GM23248 (cell line): ENCODE results near the gene FAM13C. TPM values are rescaled to one million over a fixed set of nuclear protein-coding genes. Genes with fewer than 3 reads are reported as not detected.

Source experiments
- DNase-seq: peaks from one replicate; pipeline ENCODE4 v3.0.0-alpha.2; 2015
- H2AFZ ChIP-seq: fragments of 200-600 bp; sonication (generic); 2 replicates; pipeline ENCODE4 v1.6.1; 2016; ENCODE audit warnings: antibody characterized with exemption
- H3F3A ChIP-seq: fragments of 200-600 bp; sonication (generic); 2 replicates; pipeline ENCODE4 v1.6.1; 2016; ENCODE audit warnings: mild to moderate bottlenecking, antibody characterized with exemption, mixed run types; ENCODE audit not compliant: insufficient read depth
- H3K27ac ChIP-seq: fragments of 200-600 bp; sonication (generic); 2 replicates; pipeline ENCODE4 v1.5.1; 2016; ENCODE audit warnings: mild to moderate bottlenecking
- H3K27me3 ChIP-seq: fragments of 200-600 bp; sonication (generic); replicated peaks from 2 replicates; pipeline ENCODE4 v1.6.1; 2016; ENCODE audit warnings: mild to moderate bottlenecking; ENCODE audit not compliant: insufficient read depth
- H3K36me3 ChIP-seq: fragments of 200-600 bp; sonication (generic); 2 replicates; pipeline ENCODE4 v1.6.1; 2016; ENCODE audit warnings: low read depth, mild to moderate bottlenecking
- H3K4me1 ChIP-seq: fragments of 200-600 bp; sonication (generic); 2 replicates; pipeline ENCODE4 v1.6.1; 2016; ENCODE audit warnings: mild to moderate bottlenecking; ENCODE audit not compliant: insufficient read depth
- H3K4me2 ChIP-seq: fragments of 200-600 bp; sonication (generic); one replicate; pipeline ENCODE4 v1.6.1; 2016; ENCODE audit warnings: mild to moderate bottlenecking; ENCODE audit not compliant: unreplicated experiment
- H3K4me3 ChIP-seq: fragments of 200-600 bp; sonication (generic); 2 replicates; pipeline ENCODE4 v1.5.1; 2016; ENCODE audit warnings: mild to moderate bottlenecking
- H3K79me2 ChIP-seq: fragments of 200-600 bp; sonication (generic); 2 replicates; pipeline ENCODE4 v1.6.1; 2016; ENCODE audit warnings: mild to moderate bottlenecking; ENCODE audit not compliant: insufficient read depth
- H3K9ac ChIP-seq: fragments of 200-600 bp; sonication (generic); 2 replicates; pipeline ENCODE4 v1.6.1; 2016; ENCODE audit warnings: mild to moderate bottlenecking
- H3K9me2 ChIP-seq: fragments of 200-600 bp; sonication (generic); 2 replicates; pipeline ENCODE4 v1.6.1; 2016; ENCODE audit warnings: mixed run types, mild to moderate bottlenecking, moderate library complexity; ENCODE audit not compliant: insufficient read depth
- H3K9me3 ChIP-seq: fragments of 200-600 bp; sonication (generic); one replicate; pipeline ENCODE4 v1.6.1; 2017; ENCODE audit warnings: low read depth
- H4K20me1 ChIP-seq: fragments of 200-600 bp; sonication (generic); 2 replicates; pipeline ENCODE4 v1.6.0; 2016; ENCODE audit not compliant: insufficient read depth
- EZH2 ChIP-seq: fragments of 200-600 bp; sonication (generic); IDR thresholded peaks from 2 replicates; pipeline ENCODE4 v1.6.1; 2018; ENCODE audit warnings: antibody characterized with exemption, mild to moderate bottlenecking; ENCODE audit not compliant: insufficient read depth, poor library complexity, severe bottlenecking
- EZH2phosphoT487 ChIP-seq: fragments of 200-600 bp; sonication (generic); IDR thresholded peaks from 2 replicates; pipeline ENCODE4 v1.6.1; 2018; ENCODE audit warnings: antibody characterized with exemption, moderate library complexity, mild to moderate bottlenecking, low read depth; ENCODE audit not compliant: insufficient read depth
- WGBS, 2 experiments: methylation state at CpG; one replicate each; pipeline ENCODE4 v1.1.6; 2015 to 2017; ENCODE audit warnings: low lambda C conversion rate in 2 of 2, low coverage in 1 of 2; ENCODE audit errors: missing lambda C conversion rate in 2 of 2; 5-methylcytosine and 5-hydroxymethylcytosine counted together
- in situ Hi-C: fragments of 300-500 bp; cut with MboI; formaldehyde crosslinking; loops from 2 replicates; pipeline ENCODE4 v1.15.0; 2020
- polyA plus RNA-seq: library from polyadenylated mRNA; unstranded; fragments of >200 nt; fragmentation: Nextera tagmentation; extraction: Ambion mirVana; gene quantifications from 2 replicates; pipeline ENCODE4 v1.2.1, GENCODE V29; 2016
- total RNA-seq: library from RNA; depleted of rRNA; stranded (reverse); fragments of >200 nt; shearing (Covaris generic); gene quantifications from 2 replicates; pipeline ENCODE4 v1.2.3, GENCODE V29; 2014

Gene FAM13C
- total and polyA plus RNA-seq, 2 experiments from 2014 or later = 0.54 to 0.56 TPM

DNA sequence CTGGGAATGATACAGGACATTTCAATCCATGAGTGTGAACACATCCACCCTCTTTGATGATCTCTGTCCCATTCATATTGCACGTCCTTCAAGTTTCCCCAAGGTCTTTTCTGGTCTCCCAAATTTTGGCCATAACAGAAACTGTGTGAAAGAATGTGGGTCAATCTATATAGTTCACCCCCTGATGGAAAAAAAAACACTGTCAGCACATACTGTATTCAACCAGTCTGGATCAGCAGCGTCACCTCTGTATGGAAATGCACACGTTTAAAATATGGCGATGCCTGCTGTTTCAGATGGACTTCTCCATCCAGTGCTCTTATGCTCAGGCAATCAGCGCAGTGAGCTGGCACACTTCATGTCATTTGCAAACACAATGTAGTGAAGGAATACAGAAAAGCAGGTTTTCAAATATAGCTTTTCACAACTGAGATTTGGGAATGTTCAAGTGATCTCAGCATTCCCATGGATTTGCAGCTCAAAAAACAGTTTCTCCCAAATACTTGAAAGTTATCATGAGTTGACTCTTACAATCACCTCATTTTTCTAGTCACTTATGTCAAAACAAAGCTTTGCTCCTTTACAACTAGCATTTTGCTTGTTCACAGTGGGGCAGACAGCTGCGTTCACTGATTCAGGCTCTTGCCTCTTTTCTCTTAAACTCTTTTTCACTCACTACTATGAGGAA is 61.1 kb downstream of the FAM13C start:
- in situ Hi-C loops = no loop called here
- Histone ChIP-seq H4K20me1 (no peaks in the 10 kb centered on the region), H3K27me3 (no peaks in the 10 kb centered on the region), H3K9ac (no peak overlapping the region), H3K79me2 (no peaks in the 10 kb centered on the region), H3K9me2 (no peaks in the 10 kb centered on the region), H3F3A (no peaks in the 10 kb centered on the region), H3K4me3 (no peak overlapping the region), H3K27ac (no peak overlapping the region), H3K4me1 (no peaks in the 10 kb centered on the region), H3K4me2 (no peak overlapping the region), H3K9me3 (no peaks in the 10 kb centered on the region), H2AFZ (no peak overlapping the region), H3K36me3 (no peaks in the 10 kb centered on the region)
- 61 to 69% methylated on average over 6 of the region's 6 CpGs for WGBS, 2 experiments
- TF ChIP-seq EZH2 (no peak), EZH2phosphoT487 (no peak)
- no peak for DNase-seq

DNA sequence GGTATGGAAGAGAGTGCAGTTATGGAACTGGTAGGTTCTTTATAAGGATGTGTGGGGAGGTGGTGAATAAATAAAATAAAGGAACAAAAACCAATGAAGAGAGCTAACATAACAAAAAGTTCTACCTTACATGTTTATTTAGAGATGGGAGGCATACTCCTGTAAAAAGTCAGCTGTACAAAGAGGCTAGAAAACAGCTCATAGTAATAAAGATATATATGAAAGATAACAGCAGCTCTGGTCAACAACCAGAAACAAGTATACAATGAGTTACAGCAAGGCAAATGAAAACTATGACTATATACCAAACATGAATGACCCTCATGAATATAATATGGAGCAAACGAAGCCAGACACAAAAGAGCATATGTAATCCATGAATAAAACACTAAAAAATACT is 62.0 kb downstream of the FAM13C start:
- DNase-seq = no peak
- no peak overlapping the region for H3K4me3 ChIP-seq
- H3F3A ChIP-seq = no peaks in the 10 kb centered on the region
- H3K27ac ChIP-seq = no peak overlapping the region
- H3K36me3 ChIP-seq = no peaks in the 10 kb centered on the region
- H2AFZ ChIP-seq = no peak overlapping the region
- H3K79me2 ChIP-seq = no peaks in the 10 kb centered on the region
- H3K27me3 ChIP-seq = no peaks in the 10 kb centered on the region
- WGBS, 2 experiments = 11 to 14% methylated on average over 1 of the region's 1 CpG
- H3K4me1 ChIP-seq = no peaks in the 10 kb centered on the region
- H3K9me3 ChIP-seq = no peaks in the 10 kb centered on the region
- no peaks in the 10 kb centered on the region for H4K20me1 ChIP-seq
- H3K9ac ChIP-seq = no peak overlapping the region
- no peak overlapping the region for H3K4me2 ChIP-seq
- in situ Hi-C loops = no loop called here
- H3K9me2 ChIP-seq = no peaks in the 10 kb centered on the region
- TF ChIP-seq EZH2phosphoT487 (no peak), EZH2 (no peak)

DNA sequence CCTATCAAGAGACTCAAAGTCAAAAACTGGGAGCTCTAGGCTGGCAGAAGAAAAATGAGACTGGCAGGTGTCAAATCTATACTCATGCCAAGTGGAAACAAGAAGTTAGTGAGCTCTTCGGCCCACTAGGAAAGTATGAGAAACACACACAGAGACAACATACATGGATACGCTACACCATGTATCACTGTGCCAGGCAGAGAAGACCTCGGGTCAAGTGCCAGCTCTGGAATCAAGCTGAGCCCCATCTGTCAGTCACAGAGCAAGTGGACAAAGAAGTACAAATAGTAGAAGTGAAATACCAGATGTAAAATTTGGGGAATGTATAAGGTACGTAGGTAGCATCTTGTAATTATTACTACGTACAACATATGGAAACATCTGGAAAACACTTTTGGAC is 62.4 kb downstream of the FAM13C start:
- Histone ChIP-seq H3K27me3 (no peaks in the 10 kb centered on the region), H4K20me1 (no peaks in the 10 kb centered on the region), H3K4me3 (no peak overlapping the region), H3K4me2 (no peak overlapping the region), H2AFZ (no peak overlapping the region), H3K9ac (no peak overlapping the region), H3K9me2 (no peaks in the 10 kb centered on the region), H3K27ac (no peak overlapping the region), H3K79me2 (no peaks in the 10 kb centered on the region), H3K9me3 (no peaks in the 10 kb centered on the region), H3K36me3 (no peaks in the 10 kb centered on the region), H3K4me1 (no peaks in the 10 kb centered on the region), H3F3A (no peaks in the 10 kb centered on the region)
- in situ Hi-C loops = no loop called here
- 47 to 48% methylated on average over 5 of the region's 5 CpGs for WGBS, 2 experiments
- DNase-seq = no peak
- no peak for TF ChIP-seq EZH2phosphoT487
- no peak for TF ChIP-seq EZH2

DNA sequence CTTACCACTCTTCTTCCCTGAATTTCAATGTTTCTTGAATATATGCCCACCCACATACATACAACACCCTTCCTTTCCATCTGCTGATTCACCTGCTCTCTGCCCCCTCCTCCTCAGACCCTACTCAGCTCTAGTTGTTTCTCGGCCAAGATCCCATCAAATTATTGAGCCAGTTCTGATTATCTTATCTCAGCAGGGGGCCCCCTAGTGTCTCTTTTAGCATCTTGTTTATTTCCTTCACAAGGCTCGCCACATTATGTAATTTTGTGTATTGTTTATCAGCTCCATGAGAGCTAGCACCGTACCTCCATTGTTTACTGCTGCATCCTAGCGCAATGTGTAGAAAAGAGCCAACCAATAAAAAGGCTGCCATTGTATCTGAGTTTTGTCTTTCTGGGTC is 71.9 kb downstream of the FAM13C start:
- no peaks in the 10 kb centered on the region for H3K9me3 ChIP-seq
- H3K4me2 ChIP-seq = no peak overlapping the region
- H3K4me3 ChIP-seq = no peak overlapping the region
- no peak overlapping the region for H2AFZ ChIP-seq
- TF ChIP-seq EZH2phosphoT487 = no peak
- TF ChIP-seq EZH2 = no peak
- no peaks in the 10 kb centered on the region for H3F3A ChIP-seq
- WGBS, 2 experiments = 65% methylated on average over 4 of the region's 4 CpGs
- in situ Hi-C loops = no loop called here
- no peaks in the 10 kb centered on the region for H3K36me3 ChIP-seq
- H3K27me3 ChIP-seq = no peaks in the 10 kb centered on the region
- H3K9me2 ChIP-seq = no peaks in the 10 kb centered on the region
- H3K9ac ChIP-seq = no peak overlapping the region
- no peaks in the 10 kb centered on the region for H3K4me1 ChIP-seq
- no peak overlapping the region for H3K27ac ChIP-seq
- no peaks in the 10 kb centered on the region for H3K79me2 ChIP-seq
- H4K20me1 ChIP-seq = no peaks in the 10 kb centered on the region
- peak; percentile 18 for DNase-seq

DNA sequence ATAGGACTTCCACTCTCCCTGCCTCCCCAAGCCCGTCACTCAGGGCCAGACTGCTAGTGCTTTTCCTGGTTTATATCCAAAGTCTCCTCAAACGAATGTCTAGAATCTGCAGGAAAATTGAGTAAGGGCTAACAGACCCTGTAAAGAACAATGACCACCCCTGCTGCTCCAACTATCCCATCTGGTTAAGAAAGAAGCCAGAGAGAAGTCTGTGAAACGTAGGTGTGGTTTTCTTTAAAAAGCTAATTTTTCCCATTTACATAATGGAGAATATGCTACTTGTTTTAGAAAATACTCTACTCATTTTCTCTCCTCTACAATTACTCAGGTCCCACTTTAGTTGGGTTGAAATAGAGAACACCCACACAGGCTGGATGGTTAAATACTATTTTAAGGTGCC is 72.5 kb downstream of the FAM13C start:
- 24 to 26% methylated on average over 3 of the region's 3 CpGs for WGBS, 2 experiments
- no peaks in the 10 kb centered on the region for H3K9me3 ChIP-seq

More for the DNA sequence above, 72.5 kb downstream of the FAM13C start:
- H3K4me2 ChIP-seq = no peak overlapping the region
- H3K27me3 ChIP-seq = no peaks in the 10 kb centered on the region
- H3F3A ChIP-seq = no peaks in the 10 kb centered on the region
- H3K9ac ChIP-seq = no peak overlapping the region
- no peaks in the 10 kb centered on the region for H3K36me3 ChIP-seq
- H4K20me1 ChIP-seq = no peaks in the 10 kb centered on the region
- H2AFZ ChIP-seq = no peak overlapping the region
- no peak overlapping the region for H3K4me3 ChIP-seq
- no peaks in the 10 kb centered on the region for H3K79me2 ChIP-seq
- no peaks in the 10 kb centered on the region for H3K4me1 ChIP-seq
- no peak overlapping the region for H3K27ac ChIP-seq
- DNase-seq = no peak
- H3K9me2 ChIP-seq = no peaks in the 10 kb centered on the region
- TF ChIP-seq EZH2phosphoT487 (no peak), EZH2 (no peak)
- in situ Hi-C loops = no loop called here
